ENCODE measurements around the gene TLR1. TPM values are rescaled to one million over a fixed set of nuclear protein-coding genes. Genes with fewer than 3 reads are reported as not detected.
"Not testable (repeated sequence)": the region's sequence is repeated elsewhere in the genome, so short reads cannot be mapped to it uniquely, and the experiment has no call there.

Gene TLR1
- total RNA-seq, 4 donors from 2014 or later = 4.3 to 14.9 (median 9.1) TPM

GRCh38 chr4:38768968-38769394 is 35.6 kb downstream of the TLR1 start:
- no peaks in the 10 kb centered on the region for H3K9me3 ChIP-seq
- H3K4me3 ChIP-seq = no peak overlapping the region
- peaks cover 0 to 8% (median 2%) of the 10 kb centered on the region in 4 donors for H3K4me1 ChIP-seq
- H3K36me3 ChIP-seq = no peaks in the 10 kb centered on the region
- H3K27me3 ChIP-seq = no peaks in the 10 kb centered on the region
- DNase-seq (ENCODE audit: extremely low spot score) = no peak
- WGBS = 52% methylated on average over 5 of the region's 5 CpGs
- peak overlapping the region in 1 of 4 donors; percentile 5 for H3K27ac ChIP-seq (replicated peaks in 1 of 4)
- intact Hi-C loops (cut with DNase I) = no loop called here
- no peak for TF ChIP-seq POLR2AphosphoS5 (IDR thresholded peaks at IDR 0.05)

DNA sequence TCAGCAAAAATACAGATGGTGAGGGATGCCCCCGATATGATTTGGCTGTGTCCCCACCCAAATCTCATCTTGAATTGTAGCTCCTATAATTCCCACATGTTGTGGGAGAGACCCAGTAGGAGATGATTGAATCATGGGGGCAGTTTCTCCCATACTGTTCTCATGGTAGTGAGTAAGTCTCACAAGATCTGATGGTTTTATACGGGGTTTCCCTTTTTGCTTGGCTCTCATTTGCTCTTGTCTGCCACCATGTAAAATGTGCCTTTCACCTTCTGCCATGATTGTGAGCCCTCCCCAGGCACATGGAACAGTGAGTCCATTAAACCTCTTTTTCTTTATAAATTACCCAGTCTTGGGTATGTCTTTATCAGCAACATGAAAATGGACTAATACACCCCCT is 37.7 kb downstream of the TLR1 start:
- H3K27ac ChIP-seq (replicated peaks in 1 of 4); H3K27me3 ChIP-seq; DNase-seq (ENCODE audit: extremely low spot score); H3K9me3 ChIP-seq; H3K4me3 ChIP-seq; intact Hi-C loops (cut with DNase I); H3K36me3 ChIP-seq; H3K4me1 ChIP-seq: not testable (repeated sequence)
- WGBS = 96% methylated on average over 2 of the region's 2 CpGs

GRCh38 chr4:38765382-38765781 is 39.2 kb downstream of the TLR1 start:
- no peak for TF ChIP-seq EP300 (IDR thresholded peaks at IDR 0.05)
- TF ChIP-seq POLR2A (IDR thresholded peaks at IDR 0.05; ENCODE audit: low read depth) = no peak
- WGBS = 95% methylated on average over 3 of the region's 3 CpGs
- Histone ChIP-seq H3K4me3 (no peak overlapping the region), H3K36me3 (no peaks in the 10 kb centered on the region), H3K4me1 (peaks cover 0 to 8% (median 2%) of the 10 kb centered on the region in 4 donors), H3K9me3 (no peaks in the 10 kb centered on the region), H3K27me3 (no peaks in the 10 kb centered on the region), H3K27ac (replicated peaks in 1 of 4) (no peak overlapping the region)
- intact Hi-C loops (cut with DNase I) = no loop called here
- DNase-seq (ENCODE audit: extremely low spot score) = no peak

DNA sequence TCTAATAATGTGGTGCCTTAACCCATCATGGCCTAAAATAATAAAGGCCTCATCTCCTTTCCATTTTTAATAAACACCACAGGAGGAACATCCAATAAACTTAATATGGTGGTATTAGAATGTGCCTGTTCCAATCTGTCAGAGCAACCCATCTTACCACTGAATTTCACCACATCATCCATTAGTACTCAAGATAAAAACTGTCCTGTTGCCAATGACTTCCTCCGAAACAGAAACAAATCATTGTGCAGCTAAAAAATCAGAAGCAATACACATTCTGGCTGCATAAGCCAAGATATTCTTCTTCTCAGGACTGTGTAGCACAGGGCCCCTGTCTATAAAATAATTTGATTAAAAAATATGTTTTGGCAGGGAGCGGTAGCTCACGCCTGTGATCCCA is 40.3 kb downstream of the TLR1 start:
- WGBS = 63% methylated on average over 3 of the region's 3 CpGs
- no peaks in the 10 kb centered on the region for H3K27me3 ChIP-seq

GRCh38 chr4:38762560-38762959 is 42.0 kb downstream of the TLR1 start:
- Histone ChIP-seq H3K4me1 (peaks cover 0 to 6% (median 4%) of the 10 kb centered on the region in 4 donors), H3K9me3 (no peaks in the 10 kb centered on the region), H3K4me3 (no peak overlapping the region), H3K27me3 (no peaks in the 10 kb centered on the region), H3K27ac (replicated peaks in 1 of 4) (no peak overlapping the region), H3K36me3 (no peaks in the 10 kb centered on the region)
- DNase-seq (ENCODE audit: extremely low spot score) = no peak
- intact Hi-C loops (cut with DNase I) = loop anchor here (5.0 kb wide), 1 partner anchor 100 kb away; no protein-coding TSS in a partner anchor
- TF ChIP-seq EP300 (IDR thresholded peaks at IDR 0.05) (no peak), POLR2A (IDR thresholded peaks at IDR 0.05; ENCODE audit: low read depth) (no peak), POLR2AphosphoS5 (IDR thresholded peaks at IDR 0.05) (no peak)
- 85% methylated on average over 14 of the region's 14 CpGs for WGBS

More for the DNA sequence above, 40.3 kb downstream of the TLR1 start:
- H3K36me3 ChIP-seq = no peaks in the 10 kb centered on the region
- DNase-seq (ENCODE audit: extremely low spot score) = no peak
- peaks cover 0 to 6% (median 3%) of the 10 kb centered on the region in 4 donors for H3K4me1 ChIP-seq
- intact Hi-C loops (cut with DNase I) = loop anchor here (5.0 kb wide), 1 partner anchor 98 kb away; no protein-coding TSS in a partner anchor
- H3K9me3 ChIP-seq = no peaks in the 10 kb centered on the region
- H3K4me3 ChIP-seq = no peak overlapping the region
- TF ChIP-seq, protein P1, sequence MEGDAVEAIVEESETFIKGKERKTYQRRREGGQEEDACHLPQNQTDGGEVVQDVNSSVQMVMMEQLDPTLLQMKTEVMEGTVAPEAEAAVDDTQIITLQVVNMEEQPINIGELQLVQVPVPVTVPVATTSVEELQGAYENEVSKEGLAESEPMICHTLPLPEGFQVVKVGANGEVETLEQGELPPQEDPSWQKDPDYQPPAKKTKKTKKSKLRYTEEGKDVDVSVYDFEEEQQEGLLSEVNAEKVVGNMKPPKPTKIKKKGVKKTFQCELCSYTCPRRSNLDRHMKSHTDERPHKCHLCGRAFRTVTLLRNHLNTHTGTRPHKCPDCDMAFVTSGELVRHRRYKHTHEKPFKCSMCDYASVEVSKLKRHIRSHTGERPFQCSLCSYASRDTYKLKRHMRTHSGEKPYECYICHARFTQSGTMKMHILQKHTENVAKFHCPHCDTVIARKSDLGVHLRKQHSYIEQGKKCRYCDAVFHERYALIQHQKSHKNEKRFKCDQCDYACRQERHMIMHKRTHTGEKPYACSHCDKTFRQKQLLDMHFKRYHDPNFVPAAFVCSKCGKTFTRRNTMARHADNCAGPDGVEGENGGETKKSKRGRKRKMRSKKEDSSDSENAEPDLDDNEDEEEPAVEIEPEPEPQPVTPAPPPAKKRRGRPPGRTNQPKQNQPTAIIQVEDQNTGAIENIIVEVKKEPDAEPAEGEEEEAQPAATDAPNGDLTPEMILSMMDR (IDR thresholded peaks at IDR 0.05) = no peak
- TF ChIP-seq EP300 (IDR thresholded peaks at IDR 0.05) (no peak), POLR2A (IDR thresholded peaks at IDR 0.05; ENCODE audit: low read depth) (no peak), POLR2AphosphoS5 (IDR thresholded peaks at IDR 0.05) (no peak)
- no peak overlapping the region for H3K27ac ChIP-seq (replicated peaks in 1 of 4)

DNA sequence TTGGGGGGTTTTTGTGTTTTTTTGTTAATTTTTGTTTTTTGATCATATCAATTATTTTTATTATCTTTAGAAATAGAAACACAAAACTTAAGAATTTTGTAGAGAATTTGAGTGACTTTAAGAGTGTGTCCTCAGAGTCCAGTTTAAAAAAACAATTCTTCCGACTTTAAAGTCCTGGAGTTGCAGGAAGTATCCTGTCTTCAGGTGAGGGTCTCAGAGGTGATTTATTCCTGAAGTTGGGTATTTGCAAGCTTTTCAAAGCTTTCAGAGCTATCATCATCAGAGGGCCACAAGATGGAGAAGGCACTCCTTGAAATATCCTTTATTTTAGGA is 44.8 kb downstream of the TLR1 start:
- intact Hi-C loops (cut with DNase I) = loop anchor here (1.0 to 5.0 kb wide), 2 partner anchors 24 to 103 kb away; no protein-coding TSS in a partner anchor
- H3K27ac ChIP-seq (replicated peaks in 1 of 4) = no peak overlapping the region
- WGBS = 90% methylated on average over 1 of the region's 1 CpG

More for the DNA sequence above, 44.8 kb downstream of the TLR1 start:
- Histone ChIP-seq H3K9me3 (no peaks in the 10 kb centered on the region), H3K36me3 (no peaks in the 10 kb centered on the region), H3K4me3 (no peak overlapping the region), H3K27me3 (no peaks in the 10 kb centered on the region), H3K4me1 (peaks cover 0 to 6% (median 4%) of the 10 kb centered on the region in 4 donors)
- DNase-seq (ENCODE audit: extremely low spot score) = no peak
- no peak for TF ChIP-seq POLR2A (IDR thresholded peaks at IDR 0.05; ENCODE audit: low read depth)
- no peak for TF ChIP-seq POLR2AphosphoS5 (IDR thresholded peaks at IDR 0.05)
- TF ChIP-seq, protein P1 (IDR thresholded peaks at IDR 0.05) = no peak
- no peak for TF ChIP-seq EP300 (IDR thresholded peaks at IDR 0.05)
